Astrocyte of the cerebellum (primary cell): ENCODE data around the gene TNFRSF25.

ENCODE experiments used
- DNase-seq: peaks from one replicate; pipeline ENCODE4 v3.0.0-alpha.2; 2011; ENCODE audit warnings: low read depth
- H3K4me3 ChIP-seq: 2 replicates; pipeline ENCODE4 v1.5.1; 2011; ENCODE audit warnings: mild to moderate bottlenecking, low read depth, low read length, moderate library complexity
- in situ Hi-C: cut with HindIII; loops from 2 replicates; pipeline ENCODE4 v1.10.0; 2017; ENCODE audit warnings: low sequenced_read_pairs
- TF ChIP-seq, protein P1 (sequence below): IDR thresholded peaks from 2 replicates; pipeline ENCODE4 v1.5.1; 2012; ENCODE audit warnings: low read length, low read depth, moderate library complexity, mild to moderate bottlenecking; ENCODE audit errors: missing control alignments

TNFRSF25 gene

GRCh38 chr1:6511056-6511455 is 45.1 kb upstream of the TNFRSF25 start:
- H3K4me3 ChIP-seq, result no peak overlapping the region
- in situ Hi-C loops, result no loop called here
- TF ChIP-seq, protein P1, sequence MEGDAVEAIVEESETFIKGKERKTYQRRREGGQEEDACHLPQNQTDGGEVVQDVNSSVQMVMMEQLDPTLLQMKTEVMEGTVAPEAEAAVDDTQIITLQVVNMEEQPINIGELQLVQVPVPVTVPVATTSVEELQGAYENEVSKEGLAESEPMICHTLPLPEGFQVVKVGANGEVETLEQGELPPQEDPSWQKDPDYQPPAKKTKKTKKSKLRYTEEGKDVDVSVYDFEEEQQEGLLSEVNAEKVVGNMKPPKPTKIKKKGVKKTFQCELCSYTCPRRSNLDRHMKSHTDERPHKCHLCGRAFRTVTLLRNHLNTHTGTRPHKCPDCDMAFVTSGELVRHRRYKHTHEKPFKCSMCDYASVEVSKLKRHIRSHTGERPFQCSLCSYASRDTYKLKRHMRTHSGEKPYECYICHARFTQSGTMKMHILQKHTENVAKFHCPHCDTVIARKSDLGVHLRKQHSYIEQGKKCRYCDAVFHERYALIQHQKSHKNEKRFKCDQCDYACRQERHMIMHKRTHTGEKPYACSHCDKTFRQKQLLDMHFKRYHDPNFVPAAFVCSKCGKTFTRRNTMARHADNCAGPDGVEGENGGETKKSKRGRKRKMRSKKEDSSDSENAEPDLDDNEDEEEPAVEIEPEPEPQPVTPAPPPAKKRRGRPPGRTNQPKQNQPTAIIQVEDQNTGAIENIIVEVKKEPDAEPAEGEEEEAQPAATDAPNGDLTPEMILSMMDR, result no peak
- no peak for DNase-seq

GRCh38 chr1:6510493-6510892 is 44.5 kb upstream of the TNFRSF25 start:
- DNase-seq, result no peak
- H3K4me3 ChIP-seq, result no peak overlapping the region
- in situ Hi-C loops, result no loop called here
- TF ChIP-seq, protein P1, result no peak

GRCh38 chr1:6509919-6510291 is 43.9 kb upstream of the TNFRSF25 start:
- TF ChIP-seq, protein P1, result no peak
- in situ Hi-C loops, result no loop called here
- no peak for DNase-seq
- no peak overlapping the region for H3K4me3 ChIP-seq

DNA sequence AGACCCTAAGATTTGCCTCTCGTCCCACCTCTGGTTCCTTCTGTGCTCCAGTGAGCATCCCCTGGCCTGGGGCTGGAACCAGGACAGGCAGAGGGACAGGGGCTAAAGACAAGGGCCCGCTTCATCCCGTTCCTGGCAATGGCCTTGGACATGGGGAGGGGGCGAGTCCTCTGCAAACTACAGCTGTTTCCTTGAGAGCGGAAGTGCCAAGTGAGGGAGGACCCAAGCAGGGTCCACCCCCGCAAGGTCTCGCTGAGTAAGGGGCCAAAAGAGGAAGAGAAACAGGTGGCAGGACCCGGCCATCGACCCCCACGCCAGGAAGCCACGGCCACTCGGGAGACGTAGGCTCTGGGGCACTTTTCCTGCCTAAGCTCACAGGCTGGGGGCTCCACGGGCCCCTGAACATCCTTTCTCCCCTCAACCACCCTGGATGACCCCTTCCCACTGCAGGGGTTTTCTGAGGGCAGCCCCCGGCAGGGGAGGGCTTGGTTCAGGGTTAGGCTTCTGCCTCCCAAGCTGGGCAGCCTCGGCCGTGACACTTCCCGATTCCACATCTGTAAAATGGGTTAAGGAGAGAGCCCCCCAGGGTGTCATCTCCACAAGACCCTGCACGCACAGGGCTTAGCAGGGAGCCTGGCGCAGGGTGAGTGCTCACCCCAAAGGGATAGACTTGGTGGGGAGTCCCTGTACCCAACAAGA is 43.4 kb upstream of the TNFRSF25 start:
- in situ Hi-C loops, result no loop called here
- TF ChIP-seq, protein P1, result no peak
- H3K4me3 ChIP-seq, result no peak overlapping the region
- DNase-seq, result no peak

DNA sequence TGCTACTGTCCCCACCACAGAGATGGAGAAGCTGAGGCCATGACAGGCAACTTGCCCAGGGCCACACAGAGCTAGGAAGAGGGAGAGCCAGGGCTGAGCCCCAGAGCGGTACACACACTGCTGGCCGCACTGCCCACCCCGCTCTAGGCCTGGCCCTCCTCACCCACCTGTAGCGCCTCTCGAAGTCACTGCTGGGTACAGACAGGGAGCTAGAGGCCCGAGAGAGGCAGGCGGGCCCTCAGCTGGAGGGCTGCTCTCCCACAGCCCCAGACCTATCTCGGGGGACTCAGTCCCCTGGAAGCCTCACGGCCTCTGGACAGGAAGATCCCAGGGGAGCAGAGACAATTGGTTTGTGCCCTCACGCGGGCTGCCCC is 42.8 kb upstream of the TNFRSF25 start:
- no peak overlapping the region for H3K4me3 ChIP-seq
- TF ChIP-seq, protein P1, result no peak
- DNase-seq, result no peak
- in situ Hi-C loops, result no loop called here

- no peak for DNase-seq
- TF ChIP-seq, protein P1, result no peak
- no peak overlapping the region for H3K4me3 ChIP-seq
- in situ Hi-C loops, result no loop called here
Measured at GRCh38 chr1:6508154-6508815, 42.3 kb upstream of the TNFRSF25 start.
